Osteoblast (primary cell): ENCODE data around the gene VRTN. TPM values are rescaled to one million over a fixed set of nuclear protein-coding genes. Genes with fewer than 3 reads are reported as not detected.

Experiments used
- DNase-seq: peaks from one replicate; pipeline ENCODE4 v3.0.0; 2011; ENCODE audit warnings: low spot score, mixed read lengths; ENCODE audit not compliant: insufficient read length; ENCODE audit errors: missing footprints
- H2AFZ ChIP-seq: 2 replicates; pipeline ENCODE4 v1.6.0; 2011; ENCODE audit warnings: mild to moderate bottlenecking, low read length
- H3K27ac ChIP-seq: 2 replicates; pipeline ENCODE4 v1.5.1; 2011; ENCODE audit warnings: mild to moderate bottlenecking, low read depth, low read length, moderate library complexity
- H3K27me3 ChIP-seq: 2 replicates; pipeline ENCODE4 v1.6.0; 2012; ENCODE audit warnings: mild to moderate bottlenecking, control low read depth, inconsistent platforms, low read length, moderate library complexity; ENCODE audit not compliant: insufficient read depth
- H3K36me3 ChIP-seq: 2 replicates; pipeline ENCODE4 v1.5.1; 2011; ENCODE audit warnings: mild to moderate bottlenecking, low read length, control low read depth, moderate library complexity; ENCODE audit not compliant: insufficient read depth
- H3K4me1 ChIP-seq: 2 replicates; pipeline ENCODE4 v1.5.1; 2011; ENCODE audit warnings: mild to moderate bottlenecking, low read length, control low read depth, moderate library complexity; ENCODE audit not compliant: insufficient read depth
- H3K4me2 ChIP-seq: 2 replicates; pipeline ENCODE4 v1.6.0; 2011; ENCODE audit warnings: mild to moderate bottlenecking, low read length; ENCODE audit not compliant: insufficient read depth
- H3K4me3 ChIP-seq: fragments of 200-600 bp; sonication (generic); 3 replicates; pipeline ENCODE4 v1.5.1; 2012; ENCODE audit warnings: mild to moderate bottlenecking, low read length, inconsistent platforms; ENCODE audit not compliant: insufficient read depth
- H3K79me2 ChIP-seq: 2 replicates; pipeline ENCODE4 v1.6.0; 2012; ENCODE audit warnings: mild to moderate bottlenecking, low read length, control low read depth, inconsistent platforms; ENCODE audit not compliant: insufficient read depth
- H3K9me3 ChIP-seq: 2 replicates; pipeline ENCODE4 v1.5.1; 2011; ENCODE audit warnings: low read depth, low read length, control low read depth
- H4K20me1 ChIP-seq: 2 replicates; pipeline ENCODE4 v1.6.0; 2012; ENCODE audit warnings: mild to moderate bottlenecking, low read length, control low read depth; ENCODE audit not compliant: insufficient read depth
- CTCF ChIP-seq: IDR thresholded peaks from 2 replicates; pipeline ENCODE4 v1.5.1; 2011; ENCODE audit warnings: mild to moderate bottlenecking, low read depth, low read length, moderate library complexity; ENCODE audit errors: extremely low read depth
- total RNA-seq: library from RNA; depleted of rRNA; stranded (reverse); fragments of >200 nt; gene quantifications from 2 replicates; pipeline ENCODE4 v1.2.3, GENCODE V29; 2012

Gene VRTN
- total RNA-seq, 1 donor, result not detected

GRCh38 chr14:74362361-74362915 is 14.2 kb downstream of the VRTN start:
- H3K4me2 ChIP-seq, result no peak overlapping the region
- peaks cover 12% of the 10 kb centered on the region for H3K27me3 ChIP-seq
- H3K9me3 ChIP-seq, result no peaks in the 10 kb centered on the region
- H3K79me2 ChIP-seq, result no peaks in the 10 kb centered on the region
- DNase-seq, result peak; percentile 95
- no peaks in the 10 kb centered on the region for H3K4me1 ChIP-seq
- H3K36me3 ChIP-seq, result no peaks in the 10 kb centered on the region
- peak overlapping the region; percentile 28 for H2AFZ ChIP-seq
- TF ChIP-seq CTCF, result peak; percentile 98
- no peaks in the 10 kb centered on the region for H4K20me1 ChIP-seq
- no peak overlapping the region for H3K27ac ChIP-seq
- no peak overlapping the region for H3K4me3 ChIP-seq

- Histone ChIP-seq H2AFZ (no peak overlapping the region), H3K27me3 (peaks cover 12% of the 10 kb centered on the region), H3K79me2 (no peaks in the 10 kb centered on the region), H4K20me1 (no peaks in the 10 kb centered on the region), H3K9me3 (no peaks in the 10 kb centered on the region), H3K4me3 (no peak overlapping the region), H3K4me1 (no peaks in the 10 kb centered on the region), H3K27ac (no peak overlapping the region), H3K4me2 (no peak overlapping the region), H3K36me3 (no peaks in the 10 kb centered on the region)
- TF ChIP-seq CTCF, result no peak
- DNase-seq, result no peak
Observed at GRCh38 chr14:74364271-74364880, 16.1 kb downstream of the VRTN start.

- DNase-seq, result no peak
- Histone ChIP-seq H3K27me3 (peaks cover 5% of the 10 kb centered on the region), H3K36me3 (no peaks in the 10 kb centered on the region), H3K27ac (no peak overlapping the region), H3K79me2 (no peaks in the 10 kb centered on the region), H3K4me1 (no peaks in the 10 kb centered on the region), H3K4me2 (no peak overlapping the region), H3K4me3 (no peak overlapping the region), H4K20me1 (no peaks in the 10 kb centered on the region), H2AFZ (no peak overlapping the region), H3K9me3 (no peaks in the 10 kb centered on the region)
- no peak for TF ChIP-seq CTCF
Observed at GRCh38 chr14:74368026-74368425, 19.8 kb downstream of the VRTN start.

GRCh38 chr14:74368441-74368840 is 20.2 kb downstream of the VRTN start:
- H3K9me3 ChIP-seq, result no peaks in the 10 kb centered on the region
- H3K27ac ChIP-seq, result no peak overlapping the region
- no peak for DNase-seq
- no peaks in the 10 kb centered on the region for H3K36me3 ChIP-seq
- TF ChIP-seq CTCF, result no peak
- no peaks in the 10 kb centered on the region for H3K79me2 ChIP-seq
- H3K4me1 ChIP-seq, result no peaks in the 10 kb centered on the region
- no peaks in the 10 kb centered on the region for H4K20me1 ChIP-seq
- no peak overlapping the region for H2AFZ ChIP-seq
- H3K4me2 ChIP-seq, result no peak overlapping the region
- H3K27me3 ChIP-seq, result peaks cover 3% of the 10 kb centered on the region
- no peak overlapping the region for H3K4me3 ChIP-seq
